HG03378 (cell line): ENCODE data around the gene DRICH1.
"Not testable (repeated sequence)": the region's sequence is repeated elsewhere in the genome, so short reads cannot be mapped to it uniquely, and the experiment has no call there.

ENCODE experiments used
- ATAC-seq: cut with Tn5 transposase; IDR thresholded peaks from one replicate; pipeline ENCODE4 v1.9.1; 2021; ENCODE audit warnings: mild to moderate bottlenecking, moderate library complexity; ENCODE audit not compliant: unreplicated experiment

Gene DRICH1

DNA sequence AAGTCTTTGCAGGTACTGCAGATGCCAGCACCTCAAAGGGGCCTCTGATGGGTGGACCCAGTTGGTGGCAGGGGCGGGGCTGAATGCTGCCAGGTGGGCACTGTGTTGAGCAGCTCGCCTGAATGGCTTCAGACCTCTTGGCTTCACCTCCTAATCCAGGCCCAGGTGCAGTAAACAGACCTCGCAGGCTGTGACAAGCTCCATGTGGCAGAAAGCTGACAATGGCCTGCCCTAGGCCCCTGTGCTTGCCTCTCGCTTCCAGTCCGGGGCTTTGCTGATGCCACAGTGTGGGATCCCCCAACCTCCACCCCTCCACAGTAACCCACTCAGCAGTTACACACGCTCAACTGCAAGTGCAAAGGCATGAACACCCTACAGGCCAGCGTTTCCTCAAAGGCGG is 61.4 kb downstream of the DRICH1 start:
- ATAC-seq = no peak

DNA sequence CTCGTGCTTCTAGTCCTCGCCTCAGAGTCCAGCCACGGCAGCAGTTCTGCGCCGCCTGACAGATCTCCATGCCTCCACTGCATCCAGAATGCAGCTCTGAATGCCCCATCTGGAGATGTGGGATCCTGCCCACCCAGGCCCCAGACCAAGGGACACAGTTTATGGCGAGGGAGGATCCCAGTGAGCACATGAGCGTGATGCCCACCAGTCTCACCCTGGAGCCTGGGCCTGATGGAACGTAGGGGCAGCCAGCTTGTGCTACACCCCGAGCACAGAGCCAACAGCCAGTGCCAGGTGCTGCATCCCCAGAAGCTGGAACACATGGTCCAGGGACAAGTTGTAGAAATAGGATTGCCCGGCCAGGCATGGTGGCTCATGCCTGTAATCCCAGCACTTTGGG is 62.4 kb downstream of the DRICH1 start:
- ATAC-seq = no peak

DNA sequence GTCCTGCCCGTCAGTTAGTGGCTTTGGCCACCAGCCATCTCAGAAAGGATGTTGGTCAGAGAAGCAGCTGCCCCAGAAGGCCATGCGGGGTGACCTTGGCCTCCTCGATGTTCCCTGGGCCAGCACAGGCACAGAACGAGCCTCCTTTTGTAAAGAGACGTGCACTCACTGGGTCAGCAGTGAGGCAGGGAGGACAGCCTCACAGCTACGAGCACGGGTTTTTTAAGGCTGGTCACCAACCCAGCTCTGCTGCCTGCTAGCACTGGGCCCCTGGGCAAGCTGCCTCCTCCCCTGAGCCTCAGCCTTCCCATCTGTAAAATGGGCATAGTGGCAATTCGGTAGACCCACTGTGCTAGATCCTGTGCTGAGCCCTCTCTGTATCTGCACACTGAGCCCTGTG is 62.8 kb downstream of the DRICH1 start:
- ATAC-seq = no peak

DNA sequence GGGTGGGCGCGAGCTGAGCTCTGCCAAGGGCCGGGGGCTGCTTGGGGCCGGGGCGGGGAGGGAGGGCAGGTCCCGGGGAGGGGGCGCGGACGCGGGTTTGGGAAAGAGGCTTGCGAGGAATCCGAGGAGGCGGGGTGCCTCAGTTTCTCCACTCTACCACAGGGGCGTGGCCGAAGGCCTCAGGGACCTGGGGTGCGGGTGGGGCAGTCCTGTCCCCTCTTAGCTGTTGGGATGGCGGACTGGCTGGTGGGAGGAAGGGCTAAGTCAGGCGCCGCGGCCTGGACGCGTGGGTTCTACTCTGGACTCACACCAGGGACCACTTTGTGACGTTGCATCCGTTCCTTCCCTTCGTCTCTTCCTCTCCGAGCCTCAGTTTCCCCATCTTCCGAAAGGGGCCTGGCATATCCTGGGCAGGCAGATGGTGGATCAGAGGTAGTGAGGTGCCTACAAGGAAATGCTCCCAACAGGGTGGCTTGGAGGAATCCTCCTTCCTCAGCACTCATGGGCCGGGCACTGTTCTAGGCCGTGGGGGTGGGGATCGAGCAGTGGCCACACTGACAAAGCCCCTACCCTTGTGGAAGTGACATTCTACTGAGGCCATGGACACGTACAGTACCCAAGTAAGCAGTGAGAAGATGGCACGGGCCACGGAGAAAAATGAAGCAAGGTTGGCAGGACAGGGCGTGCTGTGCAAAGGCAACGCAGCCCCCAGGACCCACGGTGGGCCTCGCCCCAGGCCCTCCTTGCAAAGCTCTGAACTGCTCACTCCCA is 65.2 kb downstream of the DRICH1 start:
- no peak for ATAC-seq

DNA sequence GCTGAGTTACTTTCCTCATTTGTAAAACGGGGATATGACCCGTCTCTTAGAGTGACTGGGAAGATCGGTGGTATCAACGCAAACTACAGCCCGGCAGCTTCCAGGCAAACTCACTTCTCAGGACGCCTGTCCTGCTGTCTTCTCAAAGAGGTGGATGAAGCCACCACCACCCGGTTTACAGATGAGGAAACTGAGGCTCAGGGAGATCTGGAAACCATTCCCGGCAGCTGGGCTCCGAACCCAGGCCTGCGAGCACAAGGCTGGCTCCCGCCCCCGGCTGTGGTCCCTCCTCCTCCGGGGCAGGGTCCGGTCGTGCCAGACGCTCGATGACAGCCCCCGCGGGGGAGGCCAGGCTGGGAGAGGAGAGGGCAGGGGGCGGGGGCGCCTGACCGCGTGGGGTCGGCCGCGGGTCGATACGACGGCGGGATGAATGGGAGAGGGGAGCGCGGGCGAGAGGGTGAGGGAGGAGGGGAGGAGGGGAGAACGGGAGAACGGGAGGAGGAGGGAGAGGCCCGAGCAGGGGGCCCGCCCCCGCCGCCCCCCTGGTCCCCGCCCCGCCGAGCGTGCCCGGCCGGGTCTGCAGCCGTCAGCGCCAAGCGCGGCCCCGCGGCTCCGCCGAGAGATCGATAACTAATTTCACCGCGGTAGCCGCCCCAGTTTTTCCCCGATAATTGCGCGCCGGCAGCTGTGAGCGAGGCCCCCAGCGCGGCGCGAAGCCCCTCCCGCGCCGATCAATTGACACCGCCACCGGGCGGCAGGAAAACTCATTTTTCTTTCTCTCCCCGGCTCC is 66.0 kb downstream of the DRICH1 start:
- no peak for ATAC-seq

DNA sequence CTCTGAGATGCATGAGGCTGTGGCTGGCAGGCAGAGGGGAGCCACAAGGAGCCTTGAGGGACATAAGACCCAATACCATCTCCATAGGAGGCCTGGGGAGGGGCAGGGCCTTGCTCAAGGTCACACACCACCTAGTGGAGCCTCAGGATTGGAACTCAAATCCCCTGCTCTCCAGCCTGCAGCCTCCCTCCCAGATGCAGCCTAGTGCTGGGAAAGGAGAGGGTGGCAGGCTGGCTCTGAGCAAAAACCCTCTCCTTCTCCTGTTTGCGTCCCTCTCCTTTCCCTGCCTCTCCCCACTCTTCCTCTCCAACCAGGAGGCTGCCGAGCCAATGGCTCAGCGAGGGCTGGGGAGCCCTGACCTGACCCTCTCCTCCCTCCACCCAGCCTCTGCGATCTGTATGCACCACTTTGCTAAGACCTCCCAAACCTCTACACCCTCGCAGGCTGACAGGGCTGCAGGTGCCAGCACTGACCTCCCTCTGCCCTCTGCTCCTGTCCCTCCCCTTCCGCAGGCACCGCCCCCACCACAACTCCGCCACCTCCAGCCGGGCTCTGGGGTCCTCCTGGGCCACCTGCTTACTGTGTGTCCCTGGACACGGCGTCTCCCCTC is 66.7 kb downstream of the DRICH1 start:
- ATAC-seq = no peak

DNA sequence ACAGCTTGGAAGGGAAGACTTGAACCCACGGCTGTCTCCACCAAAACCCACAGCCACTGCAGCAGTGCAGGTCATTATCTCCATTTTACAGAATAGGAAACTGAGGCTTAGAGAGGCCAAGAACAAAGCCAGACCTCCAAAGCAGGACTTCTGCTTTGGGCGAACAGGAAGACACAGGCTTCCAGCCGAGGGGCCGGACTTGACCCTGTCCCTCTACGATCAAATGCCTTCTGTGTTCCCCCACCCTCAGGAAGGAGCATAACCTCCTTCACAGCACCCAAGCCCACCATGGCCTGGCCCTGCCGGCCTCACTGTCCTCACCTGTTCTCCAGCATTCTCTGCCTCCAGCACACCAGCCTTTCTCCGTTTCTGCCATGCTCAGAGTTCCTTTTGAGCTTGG is 67.8 kb downstream of the DRICH1 start:
- ATAC-seq = no peak

DNA sequence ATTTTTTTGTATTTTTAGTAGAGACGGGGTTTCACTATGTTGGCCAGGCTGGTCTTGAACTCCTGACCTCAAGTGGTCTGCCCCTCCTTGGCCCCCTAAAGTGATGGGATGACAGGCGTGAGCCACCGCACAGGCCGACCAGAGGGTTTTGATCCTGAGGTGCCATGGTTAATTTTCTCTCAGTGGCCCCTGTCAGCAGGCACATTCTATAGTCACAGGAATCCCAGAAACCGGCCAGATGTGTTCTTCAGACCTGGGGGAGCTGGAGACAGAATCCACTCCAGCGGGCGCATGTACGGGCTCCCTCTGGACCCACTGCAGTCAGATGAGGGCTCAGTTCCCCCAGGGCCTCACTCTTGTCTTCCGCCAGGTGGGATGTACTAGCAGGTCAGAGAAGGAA is 69.0 kb downstream of the DRICH1 start:
- no peak for ATAC-seq

DNA sequence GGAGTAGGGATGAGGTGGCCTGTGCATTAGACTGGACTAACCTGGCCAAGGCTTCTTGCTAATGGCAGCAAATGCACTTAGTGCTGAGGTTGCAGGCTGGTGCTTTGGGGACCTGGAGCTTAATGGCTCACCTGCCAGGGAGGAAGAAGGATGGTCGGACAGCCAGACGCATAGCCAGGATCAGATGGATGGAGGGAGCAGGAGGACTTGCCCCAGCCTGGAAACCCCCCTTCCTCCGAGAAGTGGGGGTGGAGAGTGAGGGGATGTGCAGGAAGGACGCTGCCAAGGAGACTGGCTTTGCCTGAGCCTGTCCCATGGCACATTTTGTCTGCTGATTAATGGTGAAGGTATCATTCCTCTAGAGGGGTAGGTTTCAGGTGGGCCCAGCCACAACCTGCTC is 69.9 kb downstream of the DRICH1 start:
- no peak for ATAC-seq

DNA sequence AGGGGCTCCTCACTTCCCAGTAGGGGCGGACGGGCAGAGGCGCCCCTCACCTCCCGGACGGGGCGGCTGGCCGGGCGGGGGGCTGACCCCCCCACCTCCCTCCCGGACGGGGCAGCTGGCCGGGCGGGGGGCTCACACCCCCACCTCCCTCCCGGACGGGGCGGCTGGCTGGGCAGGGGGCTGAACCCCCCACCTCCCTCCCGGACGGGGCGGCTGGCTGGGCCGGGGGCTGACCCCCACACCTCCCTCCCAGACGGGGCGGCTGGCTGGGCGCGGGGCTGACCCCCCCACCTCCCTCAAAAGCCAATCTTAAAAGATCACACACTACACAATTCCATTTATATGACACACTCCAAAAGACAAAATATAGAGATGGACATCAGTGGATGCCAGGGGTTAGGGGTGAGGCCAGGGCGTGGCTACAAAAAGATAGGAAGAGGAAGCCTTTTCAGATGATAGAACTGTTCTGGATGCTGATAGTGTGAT is 71.1 kb downstream of the DRICH1 start:
- ATAC-seq = not testable (repeated sequence)

DNA sequence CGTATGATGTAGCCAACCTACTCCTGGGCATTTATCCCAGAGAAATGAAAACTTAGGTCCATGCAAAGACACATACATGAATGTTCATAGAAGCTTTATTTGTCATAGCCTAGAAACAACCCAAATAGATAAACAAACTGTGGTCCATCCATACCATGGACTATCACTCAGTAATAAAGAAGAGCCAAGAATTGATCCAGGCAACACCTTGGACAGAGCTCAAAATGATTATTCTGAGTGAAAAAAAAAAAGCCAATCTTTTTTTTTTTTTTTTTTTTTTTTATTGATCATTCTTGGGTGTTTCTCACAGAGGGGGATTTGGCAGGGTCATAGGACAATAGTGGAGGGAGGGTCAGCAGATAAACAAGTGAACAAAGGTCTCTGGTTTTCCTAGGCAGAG is 71.9 kb downstream of the DRICH1 start:
- ATAC-seq = not testable (repeated sequence)
